Non-pigmented ciliary epithelial cell (primary cell): ENCODE results near the gene URB2.
A peak's percentile ranks its signal among the peaks of the same experiment; 100 is the strongest.
"Not testable (repeated sequence)": the region's sequence is repeated elsewhere in the genome, so short reads cannot be mapped to it uniquely, and the experiment has no call there.

Experiments
- DNase-seq: peaks from one replicate; pipeline ENCODE4 v3.0.0-alpha.2; 2010; ENCODE audit warnings: low read depth

Gene URB2

DNA sequence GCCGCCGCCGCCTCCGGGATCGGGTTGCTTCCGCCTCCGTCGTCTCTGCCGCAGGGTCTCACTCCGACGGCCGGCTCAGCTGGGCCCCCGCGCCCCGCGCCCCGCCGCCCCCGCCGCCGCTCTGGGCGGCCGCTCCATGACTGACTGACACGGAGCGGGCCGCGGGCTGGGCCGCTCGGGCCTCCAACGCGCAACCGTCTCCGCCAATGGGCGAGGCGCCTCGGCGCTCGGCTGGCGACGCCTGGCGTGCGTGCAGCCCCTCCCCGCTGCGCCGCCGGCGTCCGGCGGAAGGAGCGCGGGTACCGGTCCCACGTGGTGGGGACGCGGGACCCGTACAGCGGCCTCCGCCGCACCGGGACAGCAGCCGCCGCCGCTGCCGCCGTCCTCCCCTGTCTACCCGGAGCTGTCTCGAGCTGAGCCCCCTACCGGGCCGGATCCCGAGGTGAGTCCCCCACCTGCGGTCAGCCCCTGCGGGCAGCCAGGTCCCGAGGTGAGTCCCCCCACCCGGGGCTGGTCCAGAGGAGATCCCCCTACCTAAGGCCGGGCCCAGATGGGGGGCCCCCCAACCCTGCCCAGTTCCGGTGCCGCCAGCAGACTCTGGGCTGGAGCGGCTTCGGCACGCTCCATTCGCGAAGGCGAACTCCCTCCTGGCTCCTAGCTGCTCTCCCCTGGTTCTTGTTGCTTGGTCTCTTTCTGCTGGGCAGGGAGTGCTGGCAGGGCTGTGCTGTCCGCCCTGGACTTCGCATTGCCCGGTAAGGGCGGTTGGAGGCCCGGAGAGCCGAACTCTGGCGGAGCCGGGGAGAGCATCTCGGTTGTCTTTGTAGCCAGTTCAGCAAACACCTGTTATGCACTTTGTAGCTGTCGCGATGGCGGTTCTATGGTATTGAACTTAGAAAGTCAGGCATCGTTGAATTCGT lies at the start of gene URB2, which contains the start of gene TAF5L:
Gene URB2 (plus strand): TSS at position 333 of the 917 bp plus-strand sequence. CDS start 1,387 bp downstream, outside the sequence.
Gene TAF5L (minus strand): TSS at position 208 of the 917 bp plus-strand sequence. CDS start 11,640 bp downstream, outside the sequence.
- peak; percentile 31 for DNase-seq

DNA sequence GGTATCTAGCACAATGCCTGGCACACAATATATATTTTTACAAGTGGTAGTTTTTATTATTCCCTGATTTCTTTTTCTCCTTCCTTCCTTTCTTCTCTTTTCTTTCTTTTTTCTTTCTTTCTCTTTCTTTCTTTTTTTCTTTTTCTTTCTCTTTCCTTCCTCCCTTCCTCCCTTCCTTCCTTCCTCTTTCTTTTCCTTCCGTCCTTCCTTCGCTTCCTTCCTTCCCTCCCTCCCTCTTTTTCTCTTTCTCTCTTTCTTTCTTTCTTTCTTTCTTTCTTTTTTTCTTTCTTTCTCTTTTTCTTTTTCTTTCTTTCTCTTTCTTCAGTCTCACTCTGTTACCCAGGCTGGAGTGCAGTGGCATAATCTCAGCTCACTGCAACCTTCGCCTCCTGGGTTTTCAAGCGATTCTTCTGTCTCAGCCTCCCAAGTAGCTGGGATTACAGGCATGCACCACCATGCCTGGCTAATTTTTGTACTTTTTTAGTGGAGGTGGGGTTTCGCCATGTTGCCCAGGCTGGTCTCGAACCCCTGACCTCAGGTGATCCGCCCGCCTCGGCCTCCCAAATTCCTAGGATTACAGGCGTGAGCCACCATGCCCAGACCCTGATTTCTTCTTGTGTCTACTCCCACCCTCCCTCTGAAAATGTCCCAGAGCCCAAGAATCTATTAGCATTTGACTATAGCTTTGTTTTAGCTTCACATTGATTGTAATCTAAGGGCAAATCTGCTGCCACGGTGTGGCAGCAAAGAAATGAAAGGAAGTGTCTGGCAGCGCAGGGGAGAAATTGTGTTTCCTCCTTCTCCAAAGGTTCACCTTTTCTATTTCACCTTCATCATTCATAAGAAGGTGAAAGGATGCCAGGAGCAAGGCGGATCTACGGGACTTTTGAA lies 47.6 kb upstream of the URB2 start:
- DNase-seq, result no peak

DNA sequence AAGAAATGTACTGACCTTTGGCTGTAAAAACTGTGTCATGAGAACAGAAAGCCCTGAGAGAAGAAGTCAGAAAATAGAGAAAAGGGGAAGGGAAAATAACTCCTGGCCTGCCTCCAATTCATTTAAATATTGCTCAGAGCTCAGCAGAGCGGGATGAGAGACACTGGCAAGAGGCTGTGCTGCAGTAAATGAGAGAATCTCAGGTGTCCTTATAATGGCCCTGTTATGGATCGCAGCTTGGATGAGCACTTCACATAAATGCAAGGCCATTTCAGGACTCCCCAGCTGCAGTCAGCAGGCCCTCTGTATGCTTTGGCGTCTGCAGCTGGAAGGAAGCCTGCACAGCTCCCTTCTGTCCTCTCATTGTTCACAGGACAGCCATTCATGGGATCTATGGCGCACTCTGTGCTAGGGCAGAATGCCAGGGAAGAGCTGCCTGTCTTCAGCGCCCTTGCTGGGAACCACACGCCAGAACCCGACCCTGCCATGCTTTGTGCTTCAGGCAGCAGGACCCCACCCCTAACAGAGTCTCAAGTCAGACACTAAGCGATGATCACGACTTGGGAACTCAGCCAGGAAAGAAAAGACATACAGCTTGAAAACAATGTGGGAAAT lies 46.9 kb upstream of the URB2 start:
- no peak for DNase-seq

DNA sequence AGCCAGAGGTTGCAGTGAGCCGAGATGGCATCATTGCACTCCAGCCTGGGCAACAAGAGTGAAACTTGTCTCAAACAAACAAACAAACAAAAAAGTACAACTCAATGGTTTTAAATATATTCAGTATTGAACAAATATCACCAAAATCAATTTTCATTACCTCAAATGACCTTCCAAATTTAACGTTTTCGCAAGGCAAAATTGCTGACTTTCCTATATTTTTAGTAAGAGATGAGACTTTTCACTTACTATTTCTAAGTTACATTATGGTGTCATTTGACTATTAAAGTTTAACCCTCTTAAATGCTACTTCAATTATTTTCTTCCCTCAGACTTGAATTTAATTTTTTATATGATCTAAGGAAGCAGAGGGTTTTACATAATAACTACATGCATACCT lies 44.6 kb upstream of the URB2 start:
- no peak for DNase-seq

DNA sequence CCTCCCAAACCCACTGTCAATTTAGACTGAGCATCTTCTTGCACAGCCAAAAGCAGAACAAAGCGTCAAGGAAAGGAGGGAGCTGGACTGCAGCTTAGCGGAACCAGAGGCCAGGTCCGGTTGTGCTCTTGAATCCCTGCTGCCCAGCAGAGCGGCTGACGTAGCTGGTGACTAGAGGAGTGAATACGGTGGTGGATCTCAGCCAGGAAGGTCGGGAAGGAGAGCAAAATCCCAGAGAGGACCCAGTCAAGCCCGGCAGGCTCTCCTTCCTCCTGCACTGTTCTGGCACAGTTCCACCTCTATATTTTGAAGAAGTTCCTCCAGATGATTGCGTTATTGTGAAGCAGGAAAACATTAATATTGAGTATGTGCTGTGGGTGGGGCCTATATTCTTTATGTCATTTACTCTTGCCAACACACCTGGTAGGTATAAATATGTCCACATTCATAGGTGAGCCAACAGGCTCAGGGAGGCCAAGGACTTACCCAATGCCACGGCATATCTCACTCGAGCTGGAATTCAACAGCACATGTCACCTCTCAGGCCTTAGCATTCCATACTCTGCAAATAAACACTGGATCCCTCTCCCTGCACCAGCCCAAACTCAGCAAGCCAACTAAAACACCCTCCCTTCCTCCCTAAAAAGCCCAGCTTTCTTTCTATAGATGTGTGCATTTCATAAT lies 43.9 kb upstream of the URB2 start:
- DNase-seq, result no peak

DNA sequence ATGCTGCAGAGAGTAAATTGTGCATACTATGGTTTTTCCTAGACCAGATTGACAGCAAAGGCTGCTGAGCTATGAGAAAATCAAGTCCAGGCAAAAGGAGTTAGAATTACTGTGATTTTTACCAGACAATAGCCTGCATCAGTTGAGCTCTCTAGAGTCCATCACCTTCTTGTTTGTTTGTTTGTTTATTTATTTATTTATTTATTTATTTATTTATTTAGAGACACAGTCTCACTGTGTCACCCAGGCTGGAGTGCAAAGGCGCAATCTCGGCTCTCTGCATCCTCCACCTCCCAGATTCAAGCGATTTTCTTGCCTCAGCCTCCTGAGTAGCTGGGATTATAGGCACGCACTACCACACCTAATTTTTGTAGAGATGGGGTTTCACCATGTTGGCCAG lies 43.3 kb upstream of the URB2 start:
- no peak for DNase-seq

DNA sequence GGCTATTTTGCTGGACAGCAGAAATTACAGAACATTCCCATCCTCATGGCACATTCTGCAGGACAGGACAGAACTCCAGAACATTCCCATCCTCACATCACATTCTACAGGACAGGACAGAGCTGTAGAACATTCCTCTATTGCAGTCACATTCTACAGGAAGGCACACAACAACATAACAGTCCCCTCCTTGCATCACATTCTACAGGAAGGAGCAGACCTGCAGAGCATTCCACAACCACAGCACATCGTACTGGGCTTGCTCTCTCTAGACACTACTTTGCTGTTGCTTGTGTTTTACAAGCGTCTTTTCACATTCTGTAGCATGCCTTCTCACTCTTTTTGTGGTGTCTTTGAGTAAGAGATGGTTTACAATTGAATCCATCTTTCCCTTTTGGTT lies 40.7 kb upstream of the URB2 start:
- no peak for DNase-seq

DNA sequence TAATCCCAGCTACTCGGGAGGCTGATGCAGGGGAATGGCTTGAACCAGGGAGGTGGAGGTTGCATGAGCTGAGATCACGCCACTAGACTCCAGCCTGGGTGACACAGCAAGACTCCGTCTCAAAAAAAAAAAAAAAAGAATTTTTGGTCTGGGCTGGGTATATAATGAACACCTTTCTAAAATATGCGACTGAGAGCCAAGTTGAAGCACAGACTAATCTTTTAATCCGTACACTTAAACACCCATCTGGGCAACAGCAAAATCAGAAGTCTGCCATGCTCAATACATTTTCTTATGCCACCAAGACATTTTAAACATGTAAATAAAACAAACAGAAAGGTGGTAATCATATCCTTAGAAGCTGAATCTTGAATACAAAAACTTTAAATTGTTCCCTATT lies 35.9 kb upstream of the URB2 start:
- no peak for DNase-seq

DNA sequence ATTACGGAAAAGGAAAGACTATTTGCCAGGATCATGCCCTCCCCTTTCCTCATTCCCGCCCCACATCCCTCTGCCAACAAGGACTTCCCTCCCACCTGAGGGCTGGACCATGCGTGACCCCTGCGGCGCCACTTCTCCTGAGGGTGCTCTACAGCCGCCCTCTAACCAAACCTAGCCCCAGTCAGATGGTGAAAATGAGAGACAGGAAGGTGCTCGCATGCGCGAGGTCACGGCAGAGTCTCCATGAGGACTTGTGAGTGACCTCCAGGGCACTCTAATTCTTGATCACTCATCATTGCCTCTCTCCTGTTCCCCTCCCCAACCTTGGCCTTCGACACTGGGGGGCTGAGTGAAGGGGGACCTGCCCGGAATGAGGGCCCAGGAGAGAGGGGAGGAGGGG lies 32.2 kb upstream of the URB2 start:
- DNase-seq, result no peak

DNA sequence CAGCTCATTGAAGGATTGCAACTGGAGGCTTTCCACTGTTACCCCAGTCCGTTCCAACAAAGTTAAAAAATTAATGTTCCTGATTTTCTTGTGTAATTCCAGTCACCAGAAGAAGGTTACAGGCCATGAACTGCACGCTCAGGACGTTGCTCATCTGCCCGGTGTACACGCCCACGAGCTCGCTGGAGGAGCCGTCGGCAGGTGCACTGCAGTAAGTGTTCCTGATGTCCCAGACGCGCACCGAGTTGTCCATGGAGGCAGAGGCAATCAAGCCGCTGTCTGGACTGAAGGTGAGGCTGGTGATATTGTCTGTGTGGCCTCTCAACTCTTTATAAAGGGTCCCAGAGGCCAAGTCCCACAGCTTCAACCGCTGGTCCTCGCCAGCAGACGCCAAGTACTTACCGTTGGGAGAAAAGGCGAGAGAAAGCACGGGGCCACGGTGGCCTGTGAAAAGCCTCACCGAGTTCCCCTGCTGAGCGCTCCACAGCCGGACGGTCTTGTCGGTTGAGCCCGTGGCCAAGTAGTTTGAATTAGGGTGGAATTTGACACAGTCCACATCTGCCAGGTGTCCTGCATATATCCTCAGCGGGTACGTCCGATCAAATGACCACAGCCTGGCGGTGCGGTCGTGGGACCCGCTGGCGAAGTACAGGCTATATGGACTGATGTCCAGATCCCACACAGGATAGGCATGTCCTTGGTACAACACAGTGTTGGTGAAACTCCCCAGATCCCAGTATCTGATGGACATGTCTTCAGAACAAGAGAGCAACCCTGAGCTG lies 31.6 kb upstream of the URB2 start:
- DNase-seq, result no peak

DNA sequence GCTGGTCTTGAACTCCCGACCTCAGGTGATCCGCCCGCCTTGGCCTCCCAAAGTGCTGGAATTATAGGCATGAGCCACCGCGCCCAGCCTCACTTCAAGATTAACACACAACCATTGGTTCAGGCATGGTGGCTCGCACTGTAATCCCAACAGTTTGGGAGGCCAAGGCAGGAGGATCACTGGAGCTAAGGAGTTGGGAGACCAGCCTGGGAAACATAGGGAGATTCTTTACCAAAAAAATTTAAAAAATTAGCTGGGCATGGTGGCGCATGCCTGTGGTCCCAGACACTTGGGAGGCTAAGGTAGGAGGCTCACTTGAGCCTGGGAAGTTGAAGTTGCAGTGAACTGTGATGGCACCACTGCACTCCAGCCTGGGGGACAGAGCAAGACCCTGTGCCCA lies 30.2 kb upstream of the URB2 start:
- not testable (repeated sequence) for DNase-seq

DNA sequence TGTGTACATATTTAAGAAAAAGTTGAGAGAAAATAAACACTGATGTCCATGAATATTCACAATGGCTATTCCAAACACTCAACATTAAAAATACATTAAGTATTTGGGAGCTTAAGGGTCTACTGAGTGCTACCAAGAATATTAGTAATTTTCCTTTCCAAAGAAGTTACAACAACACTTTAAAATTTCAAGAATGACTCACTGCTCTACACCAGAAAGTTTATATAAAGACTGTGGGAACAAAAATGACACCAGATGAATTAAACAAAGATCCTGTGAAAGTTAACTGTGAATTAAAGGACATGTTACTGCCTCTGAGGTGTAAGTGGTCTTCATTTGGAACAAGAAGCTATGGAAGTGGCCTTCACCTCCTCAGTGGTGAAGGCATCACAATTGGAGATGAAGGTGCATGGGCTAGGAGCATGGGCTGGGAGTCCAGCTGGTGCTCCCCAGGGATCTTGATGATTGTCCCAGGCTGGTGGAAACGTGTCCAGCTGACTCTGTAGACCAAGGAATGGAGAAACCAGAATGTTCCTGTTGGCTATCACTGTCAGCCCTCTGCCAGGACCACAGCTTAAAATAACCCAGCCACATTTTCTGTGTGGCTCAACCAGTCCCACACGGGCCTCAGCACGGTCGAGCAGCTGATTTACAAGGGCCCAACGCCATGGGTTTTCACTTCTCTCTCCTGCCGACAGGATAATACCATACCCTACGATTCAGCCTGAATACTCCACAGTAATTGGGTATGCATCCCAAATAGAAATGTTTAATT lies 28.9 kb upstream of the URB2 start:
- peak; percentile 34 for DNase-seq

DNA sequence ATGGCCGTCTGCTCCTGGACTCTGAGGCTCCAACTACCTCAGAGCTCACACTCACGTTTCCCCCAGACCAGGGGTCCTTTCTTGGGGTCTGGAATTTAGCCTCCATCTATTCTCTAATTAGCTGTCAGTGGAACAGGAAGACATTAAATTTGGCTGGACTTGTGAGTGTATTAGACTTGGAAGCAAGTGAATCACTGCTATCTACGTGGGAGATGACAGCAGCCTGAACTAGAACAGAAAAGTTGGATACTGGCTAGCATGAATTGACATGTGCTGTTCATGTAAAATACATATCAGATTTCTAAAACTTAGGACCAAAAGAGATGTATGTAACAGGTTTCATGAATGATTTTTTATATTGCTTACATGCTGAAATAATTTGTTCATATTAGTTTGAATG lies 28.2 kb upstream of the URB2 start:
- DNase-seq, result no peak

DNA sequence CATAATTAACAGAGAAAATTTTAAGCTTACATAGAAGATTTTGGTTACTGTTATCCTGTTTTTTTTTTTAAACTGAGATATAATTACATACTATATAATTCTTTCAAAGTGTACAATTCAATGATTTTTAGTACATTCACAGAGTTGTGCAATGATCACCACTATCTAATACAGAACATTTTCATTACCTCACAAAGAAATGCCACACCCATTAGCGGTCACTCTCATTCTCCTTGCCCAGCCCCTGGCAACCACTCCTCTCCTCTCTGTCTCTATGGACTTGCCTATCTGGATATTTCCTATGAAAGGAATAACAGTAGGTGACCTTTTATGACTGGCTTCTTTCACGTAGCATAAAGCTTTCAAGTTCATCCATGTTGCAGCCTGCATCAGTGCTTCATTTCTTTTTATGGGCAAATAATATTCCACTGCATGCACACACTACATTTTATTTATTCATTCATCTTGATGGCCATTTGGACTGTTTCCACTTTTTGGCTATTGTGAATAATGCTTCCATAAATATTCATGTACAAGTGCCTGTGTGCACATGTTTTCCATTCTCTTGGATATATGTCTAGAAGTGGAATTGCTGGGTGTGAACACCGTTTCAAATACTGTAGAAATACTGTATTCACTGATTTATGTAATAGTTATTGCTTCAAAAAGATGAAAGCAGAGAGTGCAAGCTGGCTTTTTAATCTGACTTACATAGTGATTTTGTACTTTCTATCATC lies 26.7 kb upstream of the URB2 start:
- no peak for DNase-seq

DNA sequence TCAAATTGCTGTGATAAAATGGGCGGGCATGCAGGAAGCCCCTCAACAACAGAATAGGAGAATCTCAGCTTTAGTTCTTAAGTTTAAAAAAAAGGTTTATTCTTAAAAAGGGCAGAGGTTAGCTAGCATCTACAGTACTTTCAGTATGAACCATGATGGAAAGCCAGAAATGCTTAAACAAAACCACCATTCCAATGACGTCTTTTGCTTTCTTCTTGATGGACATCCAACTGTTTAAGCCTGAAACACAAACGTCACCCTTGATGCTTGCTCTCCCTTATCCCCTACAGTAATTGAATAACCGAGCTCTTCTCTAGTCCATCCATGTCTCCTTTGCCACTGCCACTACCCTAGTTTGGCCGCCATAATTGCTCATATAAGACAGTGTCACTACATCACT lies 25.8 kb upstream of the URB2 start:
- no peak for DNase-seq

DNA sequence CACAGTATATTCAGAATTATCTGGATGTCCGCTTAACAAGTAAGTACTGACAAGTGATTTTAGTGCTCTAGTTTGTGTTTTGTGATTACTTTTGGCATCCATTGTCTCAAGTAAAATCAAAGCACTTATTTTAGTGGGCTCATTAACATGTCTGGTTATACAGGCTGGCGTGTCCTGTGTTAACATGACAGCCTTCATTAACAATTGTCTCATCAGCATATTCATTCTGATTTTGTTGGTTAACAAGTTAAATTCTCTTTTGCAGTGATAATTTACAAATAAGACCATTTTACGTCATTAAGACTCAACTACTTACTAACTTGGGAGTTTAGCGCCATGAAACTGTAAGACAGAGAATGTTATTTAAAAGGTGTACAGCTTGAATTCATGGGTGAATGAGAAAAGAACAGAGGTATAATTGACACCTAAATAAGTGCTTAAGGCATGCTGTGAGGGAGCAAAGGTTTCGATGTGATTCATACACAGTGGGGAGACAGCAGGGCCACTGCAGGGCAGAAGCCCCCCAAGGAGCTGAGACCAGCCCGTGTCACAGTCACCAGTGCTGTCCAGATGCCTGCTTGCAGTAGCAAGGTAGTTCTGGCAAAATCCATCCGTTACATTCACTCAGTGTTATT lies 22.6 kb upstream of the URB2 start:
- DNase-seq, result no peak

DNA sequence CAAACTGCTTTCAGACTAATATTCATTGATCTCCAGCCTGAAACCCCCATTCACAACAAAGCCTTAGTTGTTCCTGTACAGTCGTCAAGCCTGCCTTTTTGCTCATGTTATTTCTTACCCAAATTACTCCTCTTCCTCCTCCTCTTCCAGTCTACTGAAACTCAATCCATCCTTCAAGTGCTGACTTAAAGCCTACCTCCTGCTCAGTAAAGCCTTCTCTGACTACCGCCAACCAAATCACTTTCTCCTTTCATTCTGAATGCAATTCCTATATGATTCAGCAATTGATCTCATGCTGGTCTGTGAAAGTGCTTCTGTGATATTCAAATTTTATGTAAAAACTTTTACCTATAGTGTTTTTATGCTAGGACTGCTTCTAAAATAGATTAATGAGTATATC lies 18.7 kb upstream of the URB2 start:
- no peak for DNase-seq

DNA sequence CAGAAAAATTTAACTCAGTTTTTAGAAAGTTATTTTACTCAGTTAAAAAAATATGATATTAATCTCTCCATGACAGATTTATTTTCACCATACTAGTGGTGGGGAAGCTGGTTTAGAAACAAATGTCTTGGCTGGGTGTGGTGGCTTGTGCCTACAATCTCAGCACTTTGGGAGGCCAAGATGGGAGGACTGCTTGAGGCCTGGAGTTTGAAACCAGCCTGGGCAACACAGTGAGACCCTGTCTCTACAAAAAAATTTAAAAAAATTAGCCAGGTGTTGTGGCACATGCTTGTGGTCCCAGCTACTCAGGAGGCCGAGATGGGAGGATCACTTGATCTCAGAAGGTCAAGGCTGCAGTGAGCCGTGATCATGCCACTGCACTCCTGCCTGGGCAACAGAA lies 17.5 kb upstream of the URB2 start:
- no peak for DNase-seq

DNA sequence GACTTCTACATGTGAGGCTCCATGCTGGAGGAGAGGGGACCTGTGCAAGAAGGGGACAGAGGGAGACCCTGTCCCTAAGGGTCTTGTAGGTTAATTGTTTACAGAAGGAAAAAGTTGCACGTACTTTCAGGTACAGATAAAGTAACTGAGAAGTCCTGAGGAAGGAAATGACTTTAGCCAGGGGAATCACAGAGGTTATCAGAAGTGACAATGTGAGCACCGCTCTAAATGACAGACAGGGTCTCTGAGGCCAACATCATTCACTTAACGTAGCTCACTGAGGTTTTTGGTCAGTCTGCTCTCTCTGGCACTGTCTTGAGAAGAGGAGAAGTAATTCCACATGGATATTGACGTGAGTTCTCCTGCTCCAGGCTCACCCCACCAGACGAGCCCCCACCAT lies 12.1 kb upstream of the URB2 start:
- DNase-seq, result no peak
